ENCODE data around the gene OR10H4.

The OR10H4 gene

DNA sequence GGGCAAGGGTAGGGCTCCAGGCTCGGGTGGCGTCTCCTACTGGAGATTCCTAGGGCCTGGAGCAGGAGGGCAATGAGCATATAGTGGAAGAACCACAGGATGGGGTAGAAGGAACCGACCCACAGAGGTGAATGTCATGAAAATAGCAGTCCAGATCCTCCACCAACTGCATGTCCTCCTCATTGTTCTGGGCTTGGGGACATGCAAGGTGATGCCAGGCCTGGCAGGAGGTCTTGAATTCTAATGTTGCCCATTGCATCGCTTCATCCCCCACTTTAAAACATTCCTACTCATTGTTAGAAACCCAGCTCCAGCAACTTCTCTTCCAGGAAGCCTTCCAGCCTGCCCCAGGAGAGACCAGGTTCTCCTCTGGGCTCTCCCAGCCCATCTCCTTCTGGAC, 49.4 kb downstream of the OR10H4 start:
- in situ Hi-C loops (cut with HindIII; ENCODE audit: low pct_ligation_motif_present, low pct_unique_long_range_greater_than_20kb, low sequenced_read_pairs): no loop called here
- no peak for DNase-seq

All from ACHN (cell line).